DOHH2 (cell line): ENCODE results near the gene ZNRF1.

Experiments used
- CTCF ChIP-seq: fragments of 200-600 bp; sonication (generic); IDR thresholded peaks from one replicate; pipeline ENCODE4 v1.5.1; 2014; ENCODE audit warnings: antibody characterized with exemption, mild to moderate bottlenecking, low read depth, low read length; ENCODE audit not compliant: poor library complexity, severe bottlenecking
- EZH2phosphoT487 ChIP-seq: fragments of 200-600 bp; sonication (generic); IDR thresholded peaks from 2 replicates; pipeline ENCODE4 v1.6.1; 2017; ENCODE audit warnings: borderline replicate concordance, mild to moderate bottlenecking, antibody characterized with exemption, low read length, moderate library complexity, mixed read lengths

DNA sequence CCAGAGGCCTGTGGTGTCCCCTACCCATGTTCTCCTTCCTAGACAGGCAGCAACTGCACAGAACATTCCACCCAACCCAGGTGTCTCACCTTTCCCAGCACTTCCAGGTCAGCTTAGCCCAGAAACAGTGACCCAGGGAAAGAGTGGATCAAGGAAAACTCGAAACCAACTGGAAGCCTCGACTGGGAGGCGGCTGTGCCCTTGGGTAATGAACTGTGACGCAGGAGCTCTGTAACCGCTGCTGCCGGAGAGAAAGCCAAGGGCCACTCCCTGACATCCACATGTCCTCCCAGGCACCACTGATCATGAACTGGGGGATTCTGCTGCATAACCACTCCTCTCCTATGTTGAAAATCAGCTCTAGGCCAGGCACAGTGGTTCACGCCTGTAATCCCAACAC, 48.3 kb upstream of the ZNRF1 start:
- no peak for TF ChIP-seq CTCF
- no peak for TF ChIP-seq EZH2phosphoT487
